ENCODE measurements around the gene A2ML1.

A2ML1 gene

DNA sequence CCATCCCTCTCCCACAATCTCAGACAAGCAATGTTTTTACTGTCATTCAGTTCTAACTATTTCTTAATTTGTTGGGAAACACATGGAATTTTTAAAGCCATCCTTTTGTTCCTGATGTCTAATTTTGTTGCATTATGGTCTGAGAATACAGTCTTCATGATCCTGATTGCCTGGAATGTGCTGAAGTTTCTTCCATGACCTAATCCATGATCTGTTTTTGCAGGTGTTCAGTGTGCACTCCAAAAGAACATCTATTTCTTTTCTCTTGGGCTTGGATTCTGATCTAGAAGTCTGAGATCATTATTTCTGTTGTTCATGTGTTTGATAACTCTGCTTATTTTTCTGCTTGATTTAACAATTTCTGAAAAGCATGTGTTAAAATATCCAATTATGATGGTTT is 48.6 kb downstream of the A2ML1 start:
- no peaks in the 10 kb centered on the region for H3K36me3 ChIP-seq
- intact Hi-C loops (cut with DNase I; ENCODE audit: low total_unique reads), result no loop called here
- no peaks in the 10 kb centered on the region for H3K4me1 ChIP-seq
- no peak overlapping the region for H3K4me3 ChIP-seq
- DNase-seq, result no peak
- H3K27me3 ChIP-seq, result no peaks in the 10 kb centered on the region
- TF ChIP-seq CTCF (IDR thresholded peaks at IDR 0.05), result no peak
- no peak overlapping the region for H3K27ac ChIP-seq
- no peaks in the 10 kb centered on the region for H3K9me3 ChIP-seq

- Histone ChIP-seq H3K4me1 (no peaks in the 10 kb centered on the region), H3K27me3 (no peaks in the 10 kb centered on the region), H3K36me3 (no peaks in the 10 kb centered on the region), H3K27ac (no peak overlapping the region), H3K9me3 (no peaks in the 10 kb centered on the region), H3K4me3 (no peak overlapping the region)
- TF ChIP-seq CTCF (IDR thresholded peaks at IDR 0.05), result no peak
- intact Hi-C loops (cut with DNase I; ENCODE audit: low total_unique reads), result no loop called here
- no peak for DNase-seq
Observed at GRCh38 chr12:8876887-8877286, 54.5 kb downstream of the A2ML1 start.

GRCh38 chr12:8886502-8887284 is 64.3 kb downstream of the A2ML1 start:
- Histone ChIP-seq H3K36me3 (no peaks in the 10 kb centered on the region), H3K4me3 (no peak overlapping the region), H3K9me3 (no peaks in the 10 kb centered on the region), H3K27me3 (no peaks in the 10 kb centered on the region), H3K4me1 (no peaks in the 10 kb centered on the region), H3K27ac (no peak overlapping the region)
- DNase-seq, result no peak
- intact Hi-C loops (cut with DNase I; ENCODE audit: low total_unique reads), result loop anchor here (5.0 kb wide), 1 partner anchor 209 kb away; no protein-coding TSS in a partner anchor
- no peak for TF ChIP-seq CTCF (IDR thresholded peaks at IDR 0.05)

DNA sequence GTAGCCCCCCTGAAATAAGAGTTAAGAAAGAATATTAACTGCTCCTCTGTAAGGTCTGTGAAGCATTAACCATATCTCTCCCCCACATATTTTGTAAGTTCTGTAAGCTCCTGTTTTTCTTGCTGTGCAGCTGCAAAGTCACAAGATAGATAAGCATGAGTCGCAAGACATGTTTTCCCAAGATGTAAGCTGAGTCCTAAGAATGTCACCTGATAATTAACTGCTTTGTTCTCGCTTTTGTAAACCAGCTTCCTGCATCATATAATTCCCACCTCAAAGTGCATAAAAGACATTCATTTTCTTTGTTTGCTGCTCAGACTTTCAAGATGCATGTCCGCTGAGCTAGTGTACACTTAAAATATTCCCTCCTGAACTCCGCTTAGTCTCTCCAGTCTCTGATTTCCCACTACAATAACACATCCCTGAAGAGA is 64.9 kb downstream of the A2ML1 start:
- Histone ChIP-seq H3K27ac (no peak overlapping the region), H3K4me3 (no peak overlapping the region), H3K27me3 (no peaks in the 10 kb centered on the region), H3K9me3 (no peaks in the 10 kb centered on the region), H3K36me3 (no peaks in the 10 kb centered on the region), H3K4me1 (no peaks in the 10 kb centered on the region)
- no peak for TF ChIP-seq CTCF (IDR thresholded peaks at IDR 0.05)
- no peak for DNase-seq
- intact Hi-C loops (cut with DNase I; ENCODE audit: low total_unique reads), result loop anchor here (5.0 kb wide), 1 partner anchor 210 kb away; no protein-coding TSS in a partner anchor

GRCh38 chr12:8890313-8891085 is 68.1 kb downstream of the A2ML1 start:
- intact Hi-C loops (cut with DNase I; ENCODE audit: low total_unique reads), result no loop called here
- TF ChIP-seq CTCF (IDR thresholded peaks at IDR 0.05), result peak; percentile 81 to 87
- DNase-seq, result peak in 1 of 2 donors; percentile 42
- Histone ChIP-seq H3K4me3 (peak overlapping the region; percentile 49 to 52), H3K4me1 (no peaks in the 10 kb centered on the region), H3K27ac (peak overlapping the region; percentile 7 to 31), H3K27me3 (no peaks in the 10 kb centered on the region), H3K9me3 (no peaks in the 10 kb centered on the region), H3K36me3 (no peaks in the 10 kb centered on the region)
